NB4 (cell line): Measurements from ENCODE around the gene TMEM74B.

Experiments used
- CTCF ChIP-seq: IDR thresholded peaks from one replicate; pipeline ENCODE4 v1.5.1; 2012; ENCODE audit warnings: low read depth, low read length
- MAX ChIP-seq: IDR thresholded peaks from 2 replicates; pipeline ENCODE4 v1.6.1; 2011; ENCODE audit warnings: low read depth, low read length
- MYC ChIP-seq: IDR thresholded peaks from 2 replicates; pipeline ENCODE4 v1.6.1; 2011; ENCODE audit warnings: low read depth, low read length
- POLR2A ChIP-seq: IDR thresholded peaks from 2 replicates; pipeline ENCODE4 v1.6.1; 2011; ENCODE audit warnings: mild to moderate bottlenecking; ENCODE audit not compliant: insufficient read length; ENCODE audit errors: extremely low read depth

DNA sequence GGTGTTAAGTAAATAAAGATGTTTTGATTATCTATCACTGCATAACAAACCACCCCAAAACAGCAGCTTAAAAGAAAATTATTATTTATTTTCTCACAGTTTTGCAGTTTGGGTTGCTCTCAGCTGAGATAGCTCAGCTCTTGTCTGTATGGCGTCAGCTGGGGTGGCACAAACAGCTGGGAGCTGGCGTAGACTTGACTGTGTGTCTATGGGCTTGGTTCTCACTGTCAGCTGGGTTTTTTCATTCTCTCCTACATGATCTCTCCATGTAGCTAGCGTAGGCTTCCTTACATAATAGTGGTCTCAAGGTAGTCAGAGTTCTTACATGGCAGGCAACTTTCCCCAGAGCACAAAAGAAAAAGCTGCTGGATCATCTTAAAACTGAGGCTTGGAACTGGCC, 6.5 kb upstream of the TMEM74B start:
- TF ChIP-seq CTCF (no peak), MYC (no peak), POLR2A (no peak), MAX (no peak)
